ENCODE results near the gene MUL1.
A peak's percentile ranks its signal among the peaks of the same experiment; 100 is the strongest.

The MUL1 gene

DNA sequence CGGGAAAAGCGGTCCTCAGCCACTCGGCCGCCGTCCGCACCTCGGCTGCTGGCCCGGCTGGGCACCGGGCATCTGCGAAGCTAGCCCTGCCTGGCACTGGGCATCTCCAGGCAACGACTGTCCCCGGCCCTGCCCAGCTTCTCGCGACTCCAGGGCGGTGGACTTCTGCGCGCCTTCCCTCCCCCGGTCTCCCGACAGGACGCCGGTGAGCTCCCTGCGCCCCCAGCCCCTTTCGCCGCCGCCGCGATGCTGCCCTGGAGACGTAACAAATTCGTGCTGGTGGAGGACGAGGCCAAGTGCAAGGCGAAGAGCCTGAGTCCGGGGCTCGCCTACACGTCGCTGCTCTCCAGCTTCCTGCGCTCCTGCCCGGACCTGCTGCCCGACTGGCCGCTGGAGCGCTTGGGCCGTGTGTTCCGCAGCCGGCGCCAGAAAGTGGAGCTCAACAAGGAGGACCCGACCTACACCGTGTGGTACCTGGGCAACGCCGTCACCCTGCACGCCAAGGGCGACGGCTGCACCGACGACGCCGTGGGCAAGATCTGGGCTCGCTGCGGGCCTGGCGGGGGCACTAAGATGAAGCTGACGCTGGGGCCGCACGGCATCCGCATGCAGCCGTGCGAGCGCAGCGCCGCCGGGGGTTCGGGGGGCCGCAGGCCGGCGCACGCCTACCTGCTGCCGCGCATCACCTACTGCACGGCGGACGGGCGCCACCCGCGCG lies 44.9 kb upstream of the MUL1 start:
- Histone ChIP-seq H3K27ac (ENCODE audit: extremely low read depth, low read depth, low read length) (no peak overlapping the region), H3K4me1 (ENCODE audit: control insufficient read depth, insufficient read depth, low read length) (peaks cover 6% of the 10 kb centered on the region; the same call in 1 of the 2 replicates), H3K36me3 (ENCODE audit: control insufficient read depth in 2 of 2, insufficient read depth in 1 of 2, low read length in 2 of 2) (no peaks in the 10 kb centered on the region), H3K4me3 (ENCODE audit: low read depth, low read length) (peak overlapping the region; percentile 29), H3K9me3 (ENCODE audit: control insufficient read depth, insufficient read depth, low read depth, low read length) (no peaks in the 10 kb centered on the region)
- TF ChIP-seq, protein P1, sequence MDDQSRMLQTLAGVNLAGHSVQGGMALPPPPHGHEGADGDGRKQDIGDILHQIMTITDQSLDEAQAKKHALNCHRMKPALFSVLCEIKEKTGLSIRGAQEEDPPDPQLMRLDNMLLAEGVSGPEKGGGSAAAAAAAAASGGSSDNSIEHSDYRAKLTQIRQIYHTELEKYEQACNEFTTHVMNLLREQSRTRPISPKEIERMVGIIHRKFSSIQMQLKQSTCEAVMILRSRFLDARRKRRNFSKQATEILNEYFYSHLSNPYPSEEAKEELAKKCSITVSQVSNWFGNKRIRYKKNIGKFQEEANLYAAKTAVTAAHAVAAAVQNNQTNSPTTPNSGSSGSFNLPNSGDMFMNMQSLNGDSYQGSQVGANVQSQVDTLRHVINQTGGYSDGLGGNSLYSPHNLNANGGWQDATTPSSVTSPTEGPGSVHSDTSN (CRISPR knock-in tag; IDR thresholded peaks at IDR 0.05), result no peak
- 0 out of 2 replicates have a peak, but pooled peaks have one; percentile 4 for TF ChIP-seq CTCF (tag by site-specific recombination; IDR thresholded peaks at IDR 0.05)
- no peak for TF ChIP-seq ZNF792 (tag by site-specific recombination; IDR thresholded peaks at IDR 0.05)
- TF ChIP-seq ZFP69B (tag by site-specific recombination; IDR thresholded peaks at IDR 0.05), result no peak; the same call in 1 of the 2 replicates
- TF ChIP-seq ZBTB17 (tag by site-specific recombination; IDR thresholded peaks at IDR 0.05), result peak; percentile 64
- no peak for TF ChIP-seq KLF17 (tag by site-specific recombination; IDR thresholded peaks at IDR 0.05)
- peak; percentile 86 for TF ChIP-seq ZNF777 (tag by site-specific recombination; IDR thresholded peaks at IDR 0.05; ENCODE audit: borderline replicate concordance)
- TF ChIP-seq HOXA7 (CRISPR knock-in tag; IDR thresholded peaks at IDR 0.05; ENCODE audit: borderline replicate concordance), result no peak
- TF ChIP-seq ZBTB26 (tag by site-specific recombination; optimal IDR thresholded peaks at IDR 0.05), result peak; percentile 51
- TF ChIP-seq ZFHX2 (tag by site-specific recombination; conservative IDR thresholded peaks at IDR 0.05), result peak; percentile 40
- no peak for TF ChIP-seq ZNF221 (tag by site-specific recombination; IDR thresholded peaks at IDR 0.05; ENCODE audit: borderline replicate concordance)
- peak; percentile 95 for TF ChIP-seq ZBTB20 (tag by site-specific recombination; IDR thresholded peaks at IDR 0.05)
- TF ChIP-seq ZNF776 (tag by site-specific recombination; IDR thresholded peaks at IDR 0.05; ENCODE audit: borderline replicate concordance), result no peak
- TF ChIP-seq ZNF335 (tag by site-specific recombination; conservative IDR thresholded peaks at IDR 0.05), result peak; percentile 75
- no peak for TF ChIP-seq ZNF518A (tag by site-specific recombination; conservative IDR thresholded peaks at IDR 0.05; ENCODE audit: low read depth)
- no peak for TF ChIP-seq YY2 (tag by site-specific recombination; IDR thresholded peaks at IDR 0.05)
- TF ChIP-seq ZNF37A (tag by site-specific recombination; IDR thresholded peaks at IDR 0.05), result no peak
- no peak for TF ChIP-seq ZNF521 (tag by site-specific recombination; IDR thresholded peaks at IDR 0.05)
- TF ChIP-seq TRIM28 (IDR thresholded peaks at IDR 0.05; ENCODE audit: borderline replicate concordance, low read length), result no peak
- no peak for TF ChIP-seq ZNF629 (tag by site-specific recombination; IDR thresholded peaks at IDR 0.05)
- TF ChIP-seq HIC1 (tag by site-specific recombination; IDR thresholded peaks at IDR 0.05), result peak; percentile 67
- TF ChIP-seq, protein P2, sequence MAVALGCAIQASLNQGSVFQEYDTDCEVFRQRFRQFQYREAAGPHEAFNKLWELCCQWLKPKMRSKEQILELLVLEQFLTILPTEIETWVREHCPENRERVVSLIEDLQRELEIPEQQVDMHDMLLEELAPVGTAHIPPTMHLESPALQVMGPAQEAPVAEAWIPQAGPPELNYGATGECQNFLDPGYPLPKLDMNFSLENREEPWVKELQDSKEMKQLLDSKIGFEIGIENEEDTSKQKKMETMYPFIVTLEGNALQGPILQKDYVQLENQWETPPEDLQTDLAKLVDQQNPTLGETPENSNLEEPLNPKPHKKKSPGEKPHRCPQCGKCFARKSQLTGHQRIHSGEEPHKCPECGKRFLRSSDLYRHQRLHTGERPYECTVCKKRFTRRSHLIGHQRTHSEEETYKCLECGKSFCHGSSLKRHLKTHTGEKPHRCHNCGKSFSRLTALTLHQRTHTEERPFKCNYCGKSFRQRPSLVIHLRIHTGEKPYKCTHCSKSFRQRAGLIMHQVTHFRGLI (tag by site-specific recombination; IDR thresholded peaks at IDR 0.05), result peak; percentile 34; the same call in 1 of the 2 replicates
- peak; percentile 48; the same call in 1 of the 2 replicates for TF ChIP-seq ZNF600 (tag by site-specific recombination; IDR thresholded peaks at IDR 0.05)
- CTCF ChIA-PET, result interaction anchor here (0.6 to 2.0 kb wide), 5 partner anchors 10 to 386 kb away, joined by 3 to 6 read pairs (median 4); partner anchors contain the start of gene PINK1
- POLR2A ChIA-PET, result interaction anchor here (0.8 kb wide), 1 partner anchor 26 kb away, joined by 3 read pairs; no protein-coding TSS in a partner anchor

All from HEK293 (cell line).